Activated CD8-positive, alpha-beta T cell treated with anti-CD3 and anti-CD28 coated beads for 36 hours (primary cell): ENCODE data around the gene MEX3B. TPM values are rescaled to one million over a fixed set of nuclear protein-coding genes. Genes with fewer than 3 reads are reported as not detected.
"Not testable (repeated sequence)": the region's sequence is repeated elsewhere in the genome, so short reads cannot be mapped to it uniquely, and the experiment has no call there.

Experiments used
- ATAC-seq: fragments of 200-7000 bp; cut with Tn5 transposase; one replicate; pipeline ENCODE4 v1.10.0; 2021; ENCODE audit warnings: mild to moderate bottlenecking, moderate library complexity
- CTCF ChIA-PET: fragments of 350-600 bp; sonication (Branson Sonifier 250); formaldehyde crosslinking; loops from one replicate; lab custom pipeline; 2021; ENCODE audit warnings: antibody characterized with exemption; lab: Charles Lee
- POLR2A ChIA-PET: fragments of 350-600 bp; sonication (Branson Sonifier 250); formaldehyde crosslinking; loops from one replicate; lab custom pipeline; 2021; ENCODE audit warnings: antibody characterized with exemption; lab: Charles Lee
- DNase-seq: peaks from one replicate; pipeline ENCODE4 v3.0.0-alpha.2; 2020
- H3K27ac Mint-ChIP-seq: one replicate; pipeline ENCODE4 v1.8.0; 2021; ENCODE audit warnings: mild to moderate bottlenecking, mixed read lengths
- H3K27me3 Mint-ChIP-seq: one replicate; pipeline ENCODE4 v1.8.0; 2021; ENCODE audit warnings: mixed read lengths
- H3K36me3 Mint-ChIP-seq: one replicate; pipeline ENCODE4 v1.8.0; 2021; ENCODE audit warnings: low read depth, mixed read lengths
- H3K4me1 Mint-ChIP-seq: one replicate; pipeline ENCODE4 v1.8.0; 2021; ENCODE audit warnings: low read depth, mixed read lengths
- H3K4me3 Mint-ChIP-seq: one replicate; pipeline ENCODE4 v1.8.0; 2021; ENCODE audit warnings: mild to moderate bottlenecking, moderate library complexity, mixed read lengths
- H3K9me3 Mint-ChIP-seq: one replicate; pipeline ENCODE4 v1.8.0; 2021; ENCODE audit warnings: mixed read lengths
- CTCF ChIP-seq: fragments of 200-600 bp; IDR thresholded peaks from one replicate; pipeline ENCODE4 v1.8.0; 2022; ENCODE audit warnings: antibody characterized with exemption, mild to moderate bottlenecking
- intact Hi-C: fragments of 100-400 bp; cut with micrococcal nuclease; formaldehyde crosslinking; loops from one replicate; pipeline ENCODE4 v1.10.0; 2022
- total RNA-seq, 2 experiments: library from RNA; stranded (reverse); gene quantifications; one replicate each; pipeline ENCODE4 v1.2.3, GENCODE V29; 2021

Gene MEX3B
- total RNA-seq, 2 experiments from 2014 or later, result 0.69 to 0.99 TPM

- TF ChIP-seq CTCF, result no peak
- H3K9me3 Mint-ChIP-seq, result peaks cover 6% of the 10 kb centered on the region
- DNase-seq, result no peak
- no peaks in the 10 kb centered on the region for H3K36me3 Mint-ChIP-seq
- H3K27ac Mint-ChIP-seq, result no peak overlapping the region
- ChIA-PET CTCF (no interaction called here), POLR2A (interaction anchor here (0.6 kb wide), 1 partner anchor 29 kb away, joined by 3 read pairs; no protein-coding TSS in a partner anchor)
- ATAC-seq, result no peak
- H3K4me1 Mint-ChIP-seq, result no peaks in the 10 kb centered on the region
- no peaks in the 10 kb centered on the region for H3K27me3 Mint-ChIP-seq
- intact Hi-C loops, result no loop called here
- H3K4me3 Mint-ChIP-seq, result no peak overlapping the region
Measured at GRCh38 chr15:82005239-82005638, 40.6 kb downstream of the MEX3B start.

- no peaks in the 10 kb centered on the region for H3K4me1 Mint-ChIP-seq
- DNase-seq (no peak), ATAC-seq (no peak)
- POLR2A ChIA-PET, result no interaction called here
- H3K36me3 Mint-ChIP-seq, result no peaks in the 10 kb centered on the region
- no peak for TF ChIP-seq CTCF
- H3K27ac Mint-ChIP-seq, result no peak overlapping the region
- H3K4me3 Mint-ChIP-seq, result no peak overlapping the region
- CTCF ChIA-PET, result no interaction called here
- no peaks in the 10 kb centered on the region for H3K27me3 Mint-ChIP-seq
- H3K9me3 Mint-ChIP-seq, result peaks cover 6% of the 10 kb centered on the region
- intact Hi-C loops, result no loop called here
Measured at GRCh38 chr15:82003916-82004315, 41.9 kb downstream of the MEX3B start.

GRCh38 chr15:81995081-81995480 is 50.7 kb downstream of the MEX3B start:
- ATAC-seq, POLR2A ChIA-PET, H3K27me3 Mint-ChIP-seq, H3K4me1 Mint-ChIP-seq, DNase-seq, intact Hi-C loops, H3K36me3 Mint-ChIP-seq, H3K27ac Mint-ChIP-seq, CTCF ChIA-PET: not testable (repeated sequence)
- H3K4me3 Mint-ChIP-seq, result peak overlapping the region; percentile 40
- H3K9me3 Mint-ChIP-seq, result peaks cover 15% of the 10 kb centered on the region

- POLR2A ChIA-PET, result no interaction called here
- intact Hi-C loops, result no loop called here
- TF ChIP-seq CTCF, result no peak
- H3K27ac Mint-ChIP-seq, result no peak overlapping the region
- peaks cover 1% of the 10 kb centered on the region for H3K27me3 Mint-ChIP-seq
- H3K36me3 Mint-ChIP-seq, result peaks cover 2% of the 10 kb centered on the region
- peaks cover 15% of the 10 kb centered on the region for H3K9me3 Mint-ChIP-seq
- DNase-seq (no peak), ATAC-seq (no peak)
- H3K4me1 Mint-ChIP-seq, result no peaks in the 10 kb centered on the region
- CTCF ChIA-PET, result no interaction called here
- H3K4me3 Mint-ChIP-seq, result no peak overlapping the region
Measured at GRCh38 chr15:81992523-81992922, 53.3 kb downstream of the MEX3B start.

Other genes with a start within 250 kb of the MEX3B start
- 10 to 100 TPM; 23.7 to 25.6 TPM for gene EFL1, start 216.7 kb upstream of the MEX3B start, total RNA-seq
- gene SAXO2, start 216.8 kb upstream of the MEX3B start, total RNA-seq, result 1 to 10 TPM; 1.1 to 2.8 TPM